NCI-H1417 treated with DMSO at 0.1 percent for 48 hours (cell line): ENCODE results near the gene CLEC14A.

Source experiments
- DNase-seq: peaks from one replicate; lab custom pipeline; 2025; lab: John Stamatoyannopoulos, UW

The CLEC14A gene

DNA sequence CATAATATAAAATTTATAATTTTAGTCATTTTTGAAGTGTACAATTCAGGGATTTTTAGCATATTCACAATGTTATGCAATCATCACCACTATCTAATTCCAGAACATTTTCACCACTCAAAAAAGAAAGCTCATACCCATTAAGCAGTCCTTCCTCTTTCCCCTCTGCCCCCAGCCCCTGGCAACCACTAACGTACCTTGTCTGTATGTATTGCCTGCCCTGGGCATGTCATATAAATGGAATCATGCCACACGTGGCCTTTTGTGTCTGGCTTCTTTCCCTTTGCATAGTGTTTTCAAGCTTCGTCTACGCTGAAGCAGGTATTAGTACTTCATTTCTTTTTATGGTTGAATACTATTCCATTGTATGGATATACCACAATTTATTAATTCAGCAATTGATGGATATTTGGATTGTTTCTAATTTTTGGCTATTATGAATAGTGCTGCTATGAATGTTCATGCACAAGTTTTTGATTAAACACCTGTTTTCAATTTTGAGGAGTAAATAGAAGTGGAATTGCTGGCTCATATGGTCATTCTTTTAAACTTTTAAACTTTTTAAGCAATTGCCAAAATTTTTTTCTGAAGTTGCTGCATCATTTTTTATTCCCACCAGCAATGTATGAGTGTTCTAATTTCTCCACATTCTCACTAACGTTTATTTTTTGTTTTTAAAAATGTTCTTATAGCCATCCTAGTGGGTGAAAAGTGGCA is 49.8 kb downstream of the CLEC14A start:
- DNase-seq: no peak

DNA sequence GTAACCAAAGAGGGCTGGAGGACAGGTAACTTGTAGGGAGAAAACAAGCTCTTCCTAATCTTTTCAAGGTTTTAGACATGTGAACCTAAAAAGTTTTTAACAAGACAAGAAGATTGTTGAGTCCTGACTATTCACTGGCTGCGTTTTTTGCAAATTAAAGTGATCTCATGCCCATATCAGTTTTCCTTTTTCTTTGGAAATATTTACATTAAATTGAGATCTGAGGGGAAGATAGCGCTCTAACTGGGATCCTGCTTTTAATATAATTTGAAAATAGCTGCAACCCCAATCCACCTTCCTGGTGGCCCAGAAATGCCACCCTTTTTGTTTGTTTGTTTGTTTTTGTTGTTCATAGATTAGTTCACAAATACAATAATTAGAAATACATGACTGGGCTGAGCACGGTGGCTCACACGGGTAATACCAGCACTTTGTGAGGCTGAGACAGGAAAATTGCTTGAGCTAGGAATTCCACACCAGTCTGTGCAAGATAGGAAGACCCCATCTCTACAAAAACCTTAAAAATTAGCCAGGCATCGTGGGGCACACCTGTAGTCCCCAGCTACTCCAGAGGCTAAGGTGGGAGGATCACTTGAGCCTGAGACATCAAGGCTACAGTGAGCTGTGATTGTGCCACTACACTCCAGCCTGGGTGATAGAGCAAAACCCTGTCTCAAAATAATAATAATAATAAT is 50.6 kb downstream of the CLEC14A start:
- DNase-seq: no peak

DNA sequence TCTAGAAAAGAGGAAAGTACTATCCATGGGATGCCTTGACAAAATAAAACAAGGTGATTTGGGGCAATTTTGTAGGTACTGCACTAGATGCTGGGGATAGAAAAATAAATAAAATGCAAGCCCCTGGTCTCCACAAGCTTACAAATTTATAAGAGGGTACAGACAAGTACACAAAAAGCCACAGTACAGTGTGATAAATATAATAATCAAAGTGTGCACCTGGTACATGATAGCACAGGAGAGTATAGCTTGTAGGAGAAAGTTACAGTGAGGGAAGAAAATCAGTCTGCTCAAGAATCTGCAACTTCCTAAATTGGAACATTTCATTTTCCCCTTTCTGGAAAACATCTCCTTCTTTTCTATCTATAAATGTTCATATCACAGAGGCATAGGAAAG is 51.2 kb downstream of the CLEC14A start:
- no peak for DNase-seq
